LNCAP (cell line): ENCODE data around the gene ELL.

Source experiments
- TF ChIP-seq, protein P1 (sequence below): fragments of 450-650 bp; IDR thresholded peaks from 2 replicates; pipeline ENCODE4 v1.5.1; 2017; ENCODE audit warnings: mild to moderate bottlenecking

ELL gene

DNA sequence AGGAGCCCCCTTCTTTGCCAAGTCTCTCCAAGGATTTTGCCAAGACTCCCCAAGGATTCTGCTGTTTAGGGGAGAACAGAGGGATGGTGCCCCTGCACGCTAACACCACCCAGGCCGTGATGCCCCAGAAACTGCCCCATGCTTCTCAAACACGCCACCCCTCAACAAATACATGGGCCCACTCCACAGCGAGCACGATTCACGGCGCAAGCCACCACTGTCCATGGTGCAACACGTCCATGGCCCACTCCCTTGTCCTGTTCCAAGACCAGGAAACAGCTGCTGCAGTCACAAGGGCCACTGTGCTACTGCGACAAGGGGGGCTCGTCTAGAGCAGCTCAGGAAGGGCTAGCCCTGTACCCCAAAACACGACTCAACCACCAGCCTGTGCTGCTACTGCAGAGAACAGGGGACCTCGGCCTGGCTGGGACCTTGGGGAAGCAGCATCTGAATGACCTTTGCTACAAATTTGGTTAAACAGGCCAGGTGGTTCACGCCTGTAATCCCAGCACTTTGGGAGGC lies 47.4 kb downstream of the ELL start:
- TF ChIP-seq, protein P1, sequence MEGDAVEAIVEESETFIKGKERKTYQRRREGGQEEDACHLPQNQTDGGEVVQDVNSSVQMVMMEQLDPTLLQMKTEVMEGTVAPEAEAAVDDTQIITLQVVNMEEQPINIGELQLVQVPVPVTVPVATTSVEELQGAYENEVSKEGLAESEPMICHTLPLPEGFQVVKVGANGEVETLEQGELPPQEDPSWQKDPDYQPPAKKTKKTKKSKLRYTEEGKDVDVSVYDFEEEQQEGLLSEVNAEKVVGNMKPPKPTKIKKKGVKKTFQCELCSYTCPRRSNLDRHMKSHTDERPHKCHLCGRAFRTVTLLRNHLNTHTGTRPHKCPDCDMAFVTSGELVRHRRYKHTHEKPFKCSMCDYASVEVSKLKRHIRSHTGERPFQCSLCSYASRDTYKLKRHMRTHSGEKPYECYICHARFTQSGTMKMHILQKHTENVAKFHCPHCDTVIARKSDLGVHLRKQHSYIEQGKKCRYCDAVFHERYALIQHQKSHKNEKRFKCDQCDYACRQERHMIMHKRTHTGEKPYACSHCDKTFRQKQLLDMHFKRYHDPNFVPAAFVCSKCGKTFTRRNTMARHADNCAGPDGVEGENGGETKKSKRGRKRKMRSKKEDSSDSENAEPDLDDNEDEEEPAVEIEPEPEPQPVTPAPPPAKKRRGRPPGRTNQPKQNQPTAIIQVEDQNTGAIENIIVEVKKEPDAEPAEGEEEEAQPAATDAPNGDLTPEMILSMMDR, result no peak

- TF ChIP-seq, protein P1, result no peak
Measured at GRCh38 chr19:18473706-18474087, 48.2 kb downstream of the ELL start.

DNA sequence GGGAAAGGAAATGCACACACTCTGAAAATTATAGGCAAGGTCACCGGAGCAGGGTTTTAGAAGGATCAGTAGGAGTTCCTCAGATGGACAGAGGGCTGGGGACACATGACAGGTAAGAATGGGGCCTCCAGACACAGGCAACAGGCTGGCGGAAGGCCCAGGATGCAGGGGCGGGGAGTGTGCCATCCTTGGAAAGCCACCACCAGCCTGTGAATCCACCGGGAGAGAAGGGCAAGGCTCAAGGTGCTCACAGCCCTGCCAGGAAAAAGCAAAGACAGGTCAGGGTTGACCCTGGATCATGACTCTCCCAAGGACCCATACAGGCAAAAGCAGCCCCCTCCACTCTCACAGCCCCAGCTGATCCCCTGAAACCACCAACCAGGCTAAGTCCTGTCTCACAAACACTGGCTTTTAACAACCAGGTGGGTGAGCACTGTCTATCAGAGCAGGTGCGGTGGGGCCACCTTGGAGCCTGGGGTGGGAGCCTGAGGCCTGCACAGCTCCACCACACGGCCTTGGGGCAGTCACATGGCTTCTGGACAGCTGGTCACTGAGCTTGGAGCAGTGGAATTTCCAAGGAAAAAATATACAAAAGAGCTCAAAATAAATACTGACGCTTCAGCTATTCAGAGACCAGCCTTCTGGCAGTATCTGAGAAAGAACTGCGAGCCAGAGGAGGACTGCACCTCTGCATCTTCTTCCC lies 48.7 kb downstream of the ELL start:
- TF ChIP-seq, protein P1, result no peak

GRCh38 chr19:18470787-18471186 lies 51.1 kb downstream of the ELL start:
- TF ChIP-seq, protein P1, result no peak

- TF ChIP-seq, protein P1, result peak; percentile 81
Measured at GRCh38 chr19:18469069-18469846, 52.6 kb downstream of the ELL start.

- TF ChIP-seq, protein P1, result no peak
Measured at GRCh38 chr19:18468517-18468916, 53.4 kb downstream of the ELL start.

- TF ChIP-seq, protein P1, result no peak
Measured at GRCh38 chr19:18467978-18468377, 53.9 kb downstream of the ELL start.
